Measurements from ENCODE around the gene NSUN4.
"Not testable (repeated sequence)": the region's sequence is repeated elsewhere in the genome, so short reads cannot be mapped to it uniquely, and the experiment has no call there.

The NSUN4 gene

GRCh38 chr1:46367701-46368100 is 27.1 kb downstream of the NSUN4 start:
- DNase-seq (ENCODE audit: low spot score) = not testable (repeated sequence)

- no peak for DNase-seq (ENCODE audit: low spot score)
Observed at GRCh38 chr1:46368791-46369190, 28.2 kb downstream of the NSUN4 start.

- DNase-seq (ENCODE audit: low spot score) = peak; percentile 52
Observed at GRCh38 chr1:46369542-46370213, 29.1 kb downstream of the NSUN4 start.

- no peak for DNase-seq (ENCODE audit: low spot score)
Observed at GRCh38 chr1:46370214-46370633, 29.6 kb downstream of the NSUN4 start.

- no peak for DNase-seq (ENCODE audit: low spot score)
Observed at GRCh38 chr1:46372431-46372830, 31.8 kb downstream of the NSUN4 start.

GRCh38 chr1:46379996-46380395 is 39.4 kb downstream of the NSUN4 start:
- no peak for DNase-seq (ENCODE audit: low spot score)

- no peak for DNase-seq (ENCODE audit: low spot score)
Observed at GRCh38 chr1:46380508-46380907, 39.9 kb downstream of the NSUN4 start.

- DNase-seq (ENCODE audit: low spot score) = no peak
Observed at GRCh38 chr1:46393510-46393909, 52.9 kb downstream of the NSUN4 start.

GRCh38 chr1:46394108-46394871 is 53.7 kb downstream of the NSUN4 start, which contains the start of gene FAAH:
Gene FAAH (plus strand): TSS chr1:46394317. CDS start chr1:46394349, 32 bp downstream.
- DNase-seq (ENCODE audit: low spot score) = peak; percentile 77

GRCh38 chr1:46394872-46395465 is 54.4 kb downstream of the NSUN4 start:
- peak; percentile 6 for DNase-seq (ENCODE audit: low spot score)

- DNase-seq (ENCODE audit: low spot score) = peak; percentile 5
Observed at GRCh38 chr1:46396441-46397398, 56.1 kb downstream of the NSUN4 start.

GRCh38 chr1:46399307-46399706 is 58.7 kb downstream of the NSUN4 start:
- DNase-seq (ENCODE audit: low spot score) = no peak

- no peak for DNase-seq (ENCODE audit: low spot score)
Observed at GRCh38 chr1:46400421-46400820, 59.8 kb downstream of the NSUN4 start.

- DNase-seq (ENCODE audit: low spot score) = no peak
Observed at GRCh38 chr1:46401154-46401913, 60.7 kb downstream of the NSUN4 start.

- peak; percentile 94 for DNase-seq (ENCODE audit: low spot score)
Observed at GRCh38 chr1:46401964-46402626, 61.5 kb downstream of the NSUN4 start.

- no peak for DNase-seq (ENCODE audit: low spot score)
Observed at GRCh38 chr1:46403916-46404315, 63.3 kb downstream of the NSUN4 start.

GRCh38 chr1:46404482-46405196 is 64.0 kb downstream of the NSUN4 start:
- DNase-seq (ENCODE audit: low spot score) = no peak

- DNase-seq (ENCODE audit: low spot score) = no peak
Observed at GRCh38 chr1:46405197-46405555, 64.6 kb downstream of the NSUN4 start.

GRCh38 chr1:46405724-46406123 is 65.1 kb downstream of the NSUN4 start:
- no peak for DNase-seq (ENCODE audit: low spot score)
